Inflammatory macrophage treated with lipopolysaccharide for 1 hour (primary cell): ENCODE measurements around the gene CHCHD3.
"Not testable (repeated sequence)": the region's sequence is repeated elsewhere in the genome, so short reads cannot be mapped to it uniquely, and the experiment has no call there.

ENCODE experiments used
- DNase-seq, 2 donors: peaks; one replicate each; pipeline ENCODE4 v3.0.0-alpha.2; 2020 to 2022

The CHCHD3 gene

GRCh38 chr7:133040674-133041073 lies 41.2 kb downstream of the CHCHD3 start:
- no peak for DNase-seq

GRCh38 chr7:133040178-133040577 lies 41.7 kb downstream of the CHCHD3 start:
- DNase-seq = no peak

GRCh38 chr7:133039614-133040013 lies 42.3 kb downstream of the CHCHD3 start:
- no peak for DNase-seq

- DNase-seq = peak; percentile 45 to 48
These were observed 45.6 kb downstream of the CHCHD3 start for GRCh38 chr7:133036289-133036688.

- not testable (repeated sequence) for DNase-seq
These were observed 46.6 kb downstream of the CHCHD3 start for GRCh38 chr7:133035240-133035639.

- DNase-seq = no peak
These were observed 51.5 kb downstream of the CHCHD3 start for GRCh38 chr7:133030346-133030745.

GRCh38 chr7:133029463-133029862 lies 52.4 kb downstream of the CHCHD3 start:
- no peak for DNase-seq

GRCh38 chr7:133027397-133027796 lies 54.5 kb downstream of the CHCHD3 start:
- DNase-seq = no peak

- no peak for DNase-seq
These were observed 55.6 kb downstream of the CHCHD3 start for GRCh38 chr7:133026210-133026859.

- DNase-seq = no peak
These were observed 56.8 kb downstream of the CHCHD3 start for GRCh38 chr7:133025056-133025455.

- DNase-seq = no peak
These were observed 57.3 kb downstream of the CHCHD3 start for GRCh38 chr7:133024596-133024995.

- DNase-seq = no peak
These were observed 58.4 kb downstream of the CHCHD3 start for GRCh38 chr7:133023370-133024071.

- DNase-seq = no peak
These were observed 59.2 kb downstream of the CHCHD3 start for GRCh38 chr7:133022661-133023060.

GRCh38 chr7:133021196-133021595 lies 60.7 kb downstream of the CHCHD3 start:
- DNase-seq = no peak

GRCh38 chr7:133020496-133020895 lies 61.4 kb downstream of the CHCHD3 start:
- DNase-seq = no peak

- DNase-seq = no peak
These were observed 62.3 kb downstream of the CHCHD3 start for GRCh38 chr7:133019590-133019989.

GRCh38 chr7:133016604-133017003 lies 65.3 kb downstream of the CHCHD3 start:
- DNase-seq = no peak

- peak; percentile 52 to 57 for DNase-seq
These were observed 66.0 kb downstream of the CHCHD3 start for GRCh38 chr7:133015888-133016287.

- DNase-seq = no peak
These were observed 70.1 kb downstream of the CHCHD3 start for GRCh38 chr7:133011746-133012145.

GRCh38 chr7:133009426-133010252 lies 72.3 kb downstream of the CHCHD3 start:
- no peak for DNase-seq

- no peak for DNase-seq
These were observed 73.9 kb downstream of the CHCHD3 start for GRCh38 chr7:133007961-133008360.

GRCh38 chr7:133003052-133003910 lies 78.6 kb downstream of the CHCHD3 start:
- peak; percentile 5 to 67 for DNase-seq

GRCh38 chr7:133001727-133002126 lies 80.2 kb downstream of the CHCHD3 start:
- no peak for DNase-seq
